H1 (cell line): ENCODE results near the gene YWHAG. TPM values are rescaled to one million over a fixed set of nuclear protein-coding genes. Genes with fewer than 3 reads are reported as not detected.

Source experiments
- CTCF ChIA-PET: fragments of 300-600 bp; sonication (Branson Sonifier 250); formaldehyde crosslinking; loops from one replicate; lab custom pipeline; 2021; ENCODE audit not compliant: partially characterized antibody; lab: Charles Lee
- POLR2A ChIA-PET: fragments of 300-600 bp; sonication (Branson Sonifier 250); formaldehyde crosslinking; loops from one replicate; lab custom pipeline; 2021; ENCODE audit warnings: inconsistent platforms; ENCODE audit not compliant: partially characterized antibody; lab: Charles Lee
- DNase-seq, 2 experiments: peaks; one replicate each; pipeline versions ENCODE4 v3.0.0 to v3.0.0-alpha.2; 2010 to 2022; ENCODE audit warnings: low spot score in 2 of 2, low read depth in 1 of 2, mixed read lengths in 1 of 2
- FAIRE-seq: peaks from 2 replicates; lab custom pipeline; 2011; peaks lifted over from hg19 to GRCh38; lab: Jason Lieb, UNC
- H2AFZ ChIP-seq: 2 replicates; pipeline ENCODE4 v1.8.1; 2012; ENCODE audit warnings: low read length, inconsistent platforms
- H2AK5ac ChIP-seq: 2 replicates; pipeline ENCODE4 v1.6.1; 2013; ENCODE audit warnings: low read depth, low read length
- H2BK120ac ChIP-seq: replicated peaks from 2 replicates; pipeline ENCODE3; 2013; ENCODE audit warnings: low read depth, low read length, inconsistent platforms
- H2BK12ac ChIP-seq: 2 replicates; pipeline ENCODE4 v1.6.1; 2013; ENCODE audit warnings: low read depth, low read length
- H2BK15ac ChIP-seq: 2 replicates; pipeline ENCODE4 v1.6.1; 2013; ENCODE audit warnings: low read length
- H2BK20ac ChIP-seq: 2 replicates; pipeline ENCODE4 v1.6.1; 2013; ENCODE audit warnings: low read length
- H2BK5ac ChIP-seq: 2 replicates; pipeline ENCODE4 v1.6.1; 2013; ENCODE audit warnings: low read depth, low read length
- H3K14ac ChIP-seq: 2 replicates; pipeline ENCODE4 v1.6.1; 2013; ENCODE audit warnings: inconsistent platforms; ENCODE audit not compliant: insufficient read length
- H3K18ac ChIP-seq: 2 replicates; pipeline ENCODE4 v1.6.1; 2013; ENCODE audit warnings: low read length; ENCODE audit errors: extremely low read depth
- H3K23ac ChIP-seq: 2 replicates; pipeline ENCODE4 v1.6.1; 2013; ENCODE audit warnings: inconsistent platforms; ENCODE audit not compliant: insufficient read length
- H3K23me2 ChIP-seq: 2 replicates; pipeline ENCODE4 v1.6.1; 2013; ENCODE audit warnings: low read depth, low read length
- H3K27ac ChIP-seq: 2 replicates; pipeline ENCODE4 v1.6.1; 2011; ENCODE audit warnings: low read depth, low read length, inconsistent platforms
- H3K27me3 ChIP-seq, 4 experiments: replicated peaks in 1 of 4; 1 replicate in 1 of 4; 2 replicates in 3 of 4; pipeline versions ENCODE4 v1.6.1 to v1.8.1; 2011 to 2013; ENCODE audit warnings: low read length in 3 of 4, mild to moderate bottlenecking in 3 of 4, inconsistent platforms in 2 of 4, mixed read lengths in 2 of 4, moderate library complexity in 1 of 4; ENCODE audit not compliant: control insufficient read depth in 3 of 4, insufficient read depth in 3 of 4; ENCODE audit errors: extremely low read depth in 1 of 4
- H3K36me3 ChIP-seq, 4 experiments: 2 replicates each; pipeline versions ENCODE4 v1.6.1 to v1.8.1; 2011 to 2013; ENCODE audit warnings: mild to moderate bottlenecking in 4 of 4, low read length in 3 of 4, moderate library complexity in 2 of 4, control low read depth in 1 of 4, inconsistent platforms in 1 of 4; ENCODE audit not compliant: insufficient read depth in 4 of 4, control insufficient read depth in 2 of 4
- H3K4ac ChIP-seq: replicated peaks from 2 replicates; pipeline ENCODE3; 2013; ENCODE audit warnings: low read length, low read depth, mixed read lengths, inconsistent platforms; ENCODE audit not compliant: insufficient read length
- H3K4me1 ChIP-seq, 4 experiments: replicated peaks in 1 of 4; 1 replicate in 1 of 4; 2 replicates in 3 of 4; pipeline versions ENCODE4 v1.6.1 to v1.8.1; 2011 to 2013; ENCODE audit warnings: low read length in 3 of 4, inconsistent platforms in 2 of 4, mixed read lengths in 1 of 4; ENCODE audit not compliant: insufficient read depth in 4 of 4, control insufficient read depth in 3 of 4
- H3K4me2 ChIP-seq, 2 experiments: 2 replicates each; pipeline versions ENCODE4 v1.6.1 to v1.8.1; 2011 to 2013; ENCODE audit warnings: low read depth in 2 of 2, low read length in 2 of 2, control low read depth in 1 of 2, inconsistent platforms in 1 of 2, mild to moderate bottlenecking in 1 of 2; ENCODE audit not compliant: insufficient read depth in 1 of 2
- H3K4me3 ChIP-seq, 4 experiments: fragments of 200-600, 300-600 bp in 1 of 4; sonication (generic), shearing (Covaris generic), sonication (Bioruptor Twin) in 1 of 4; 2 replicates each; pipeline versions ENCODE4 v1.5.1 to v1.8.1; 2011 to 2016; ENCODE audit warnings: low read length in 4 of 4, low read depth in 3 of 4, control low read depth in 2 of 4, inconsistent platforms in 2 of 4, mild to moderate bottlenecking in 2 of 4, mixed read lengths in 1 of 4, moderate library complexity in 1 of 4; ENCODE audit not compliant: insufficient read depth in 2 of 4; ENCODE audit errors: extremely low read depth in 1 of 4
- H3K56ac ChIP-seq: replicated peaks from 2 replicates; pipeline ENCODE3; 2013; ENCODE audit warnings: low read depth, mild to moderate bottlenecking, mixed read lengths, low read length, inconsistent platforms; ENCODE audit not compliant: insufficient read length
- H3K79me1 ChIP-seq: 2 replicates; pipeline ENCODE4 v1.6.1; 2013; ENCODE audit warnings: low read depth, low read length, control low read depth
- H3K79me2 ChIP-seq, 2 experiments: 2 replicates each; pipeline versions ENCODE4 v1.6.1 to v1.8.1; 2012 to 2013; ENCODE audit warnings: low read length in 2 of 2, mild to moderate bottlenecking in 2 of 2, inconsistent platforms in 1 of 2; ENCODE audit not compliant: insufficient read depth in 2 of 2, control insufficient read depth in 1 of 2
- H3K9ac ChIP-seq, 4 experiments: replicated peaks in 1 of 4; 1 replicate in 1 of 4; 2 replicates in 3 of 4; pipeline versions ENCODE4 v1.6.1 to v1.8.1; 2011 to 2013; ENCODE audit warnings: low read depth in 3 of 4, low read length in 3 of 4, control low read depth in 2 of 4, mild to moderate bottlenecking in 2 of 4, moderate library complexity in 2 of 4, inconsistent platforms in 1 of 4; ENCODE audit errors: extremely low read depth in 1 of 4
- H3K9me3 ChIP-seq, 2 experiments: 2 replicates each; pipeline versions ENCODE4 v1.6.1 to v1.8.1; 2012 to 2013; ENCODE audit warnings: mild to moderate bottlenecking in 2 of 2, moderate library complexity in 2 of 2, control low read depth in 1 of 2, inconsistent platforms in 1 of 2, low read depth in 1 of 2, low read length in 1 of 2, mixed read lengths in 1 of 2; ENCODE audit not compliant: insufficient read depth in 2 of 2
- H4K20me1 ChIP-seq, 2 experiments: replicated peaks in 1 of 2; 2 replicates each; pipeline versions ENCODE3 to v1.8.1; 2011 to 2013; ENCODE audit warnings: inconsistent platforms in 2 of 2, low read length in 2 of 2, mild to moderate bottlenecking in 1 of 2; ENCODE audit not compliant: insufficient read depth in 2 of 2, control insufficient read depth in 1 of 2
- H4K5ac ChIP-seq: 2 replicates; pipeline ENCODE4 v1.6.1; 2013; ENCODE audit warnings: low read length, low read depth, mixed read lengths, inconsistent platforms; ENCODE audit not compliant: insufficient read length
- H4K8ac ChIP-seq: 2 replicates; pipeline ENCODE4 v1.8.0; 2013; ENCODE audit warnings: mild to moderate bottlenecking, moderate library complexity, low read length, inconsistent platforms; ENCODE audit not compliant: insufficient read depth; ENCODE audit errors: extremely low read depth
- H4K91ac ChIP-seq: replicated peaks from 2 replicates; pipeline ENCODE3; 2013; ENCODE audit warnings: low read length, mixed read lengths, inconsistent platforms; ENCODE audit not compliant: insufficient read length
- ASH2L ChIP-seq: fragments of 200-600, 300-600 bp; sonication (generic); IDR thresholded peaks from one replicate; pipeline ENCODE4 v1.7.1; 2017; ENCODE audit warnings: low read length
- CBX8 ChIP-seq: fragments of 300-800, 300-1000 bp; sonication (generic); IDR thresholded peaks from 2 replicates; pipeline ENCODE4 v1.7.1; 2016; ENCODE audit warnings: low read depth, low read length, borderline replicate concordance
- EP300 ChIP-seq, 2 experiments: IDR thresholded peaks; 1 replicate in 1 of 2; 2 replicates in 1 of 2; pipeline ENCODE4 v1.6.1; 2011 to 2012; ENCODE audit warnings: low read depth in 2 of 2, low read length in 2 of 2, mild to moderate bottlenecking in 2 of 2, borderline replicate concordance in 1 of 2, inconsistent platforms in 1 of 2, moderate library complexity in 1 of 2
- FOSL1 ChIP-seq: IDR thresholded peaks from 2 replicates; pipeline ENCODE4 v1.6.1; 2011; ENCODE audit warnings: mild to moderate bottlenecking, low read depth, low read length, moderate library complexity; ENCODE audit not compliant: insufficient read depth
- HDAC6 ChIP-seq: IDR thresholded peaks from one replicate; pipeline ENCODE4 v1.7.1; 2012; ENCODE audit warnings: low read depth, mild to moderate bottlenecking, inconsistent platforms, low read length, moderate library complexity
- KDM1A ChIP-seq: fragments of 200-600, 300-600 bp; sonication (generic); IDR thresholded peaks from 2 replicates; pipeline ENCODE4 v1.7.1; 2016; ENCODE audit warnings: mild to moderate bottlenecking, low read length, borderline replicate concordance
- MAFK ChIP-seq: IDR thresholded peaks from 2 replicates; pipeline ENCODE4 v1.6.1; 2012; ENCODE audit warnings: low read depth, mild to moderate bottlenecking, improper control_type of control experiment, low read length
- POLR2A ChIP-seq, 2 experiments: IDR thresholded peaks; 1 replicate in 1 of 2; 2 replicates in 1 of 2; pipeline ENCODE4 v1.6.1; 2011; ENCODE audit warnings: low read depth in 2 of 2, low read length in 2 of 2, mild to moderate bottlenecking in 2 of 2; ENCODE audit errors: control extremely low read depth in 1 of 2
- POLR2AphosphoS5 ChIP-seq: IDR thresholded peaks from 2 replicates; pipeline ENCODE4 v1.6.1; 2011; ENCODE audit warnings: low read depth, low read length
- RXRA ChIP-seq: IDR thresholded peaks from 2 replicates; pipeline ENCODE4 v1.6.1; 2011; ENCODE audit warnings: low read depth, mild to moderate bottlenecking, low read length, moderate library complexity; ENCODE audit not compliant: insufficient read depth
- SP2 ChIP-seq: IDR thresholded peaks from 2 replicates; pipeline ENCODE4 v1.6.1; 2012; ENCODE audit warnings: mild to moderate bottlenecking, low read length, inconsistent platforms
- SRF ChIP-seq: IDR thresholded peaks from 2 replicates; pipeline ENCODE4 v1.6.1; 2011; ENCODE audit warnings: mild to moderate bottlenecking, low read depth, low read length, moderate library complexity
- SUZ12 ChIP-seq: fragments of 200-600 bp; sonication (generic); IDR thresholded peaks from 2 replicates; pipeline ENCODE4 v1.6.1; 2012; ENCODE audit warnings: mild to moderate bottlenecking, inconsistent platforms, low read length, moderate library complexity, mixed read lengths
- TAF7 ChIP-seq: optimal IDR thresholded peaks from 2 replicates; pipeline ENCODE3; 2011; ENCODE audit warnings: low read depth, mild to moderate bottlenecking, inconsistent platforms, low read length, moderate library complexity, borderline replicate concordance
- TCF12 ChIP-seq: IDR thresholded peaks from 2 replicates; pipeline ENCODE4 v1.6.1; 2011; ENCODE audit warnings: low read depth, mild to moderate bottlenecking, low read length
- WGBS, 2 experiments: shearing (Covaris generic) in 1 of 2; methylation state at CpG; one replicate each; pipeline versions ENCODE4 v1.1.6 to v1.1.7; 2013 to 2015; ENCODE audit warnings: low lambda C conversion rate in 2 of 2, mixed read lengths in 2 of 2, inconsistent platforms in 1 of 2, low coverage in 1 of 2, missing lambda C conversion rate in 1 of 2; ENCODE audit not compliant: insufficient replicate concordance in 2 of 2, insufficient coverage in 1 of 2, insufficient read length in 1 of 2; ENCODE audit errors: extremely low coverage in 1 of 2, missing lambda C conversion rate in 1 of 2; 5-methylcytosine and 5-hydroxymethylcytosine counted together
- polyA plus RNA-seq, 7 experiments: library from polyadenylated mRNA; depleted of rRNA in 3 of 7; stranded (reverse) in 5 of 7; unstranded in 2 of 7; fragments of >200 nt in 5 of 7; fragments of 200-250 nt in 2 of 7; gene quantifications; 1 replicate in 5 of 7; 2 replicates in 1 of 7; 4 replicates in 1 of 7; pipeline versions ENCODE4 v1.2.1 to v1.2.3, GENCODE V29; 2011 to 2013; ENCODE audit warnings: missing spikeins in 2 of 7, mixed read lengths in 2 of 7
- total RNA-seq: library from RNA; stranded (reverse); fragmentation: NEBNext Ultra II Directional; extraction: Animal tissue kit (Norgen Biotek cat#: 25700); gene quantifications from 2 replicates; pipeline ENCODE4 v1.2.1, GENCODE V29; 2021

The YWHAG gene
- total and polyA plus RNA-seq, 2 of the 8 experiments (the other 6 are each of a cell fraction or from before 2014, with no cell fraction given): 57.2 to 241 TPM

DNA sequence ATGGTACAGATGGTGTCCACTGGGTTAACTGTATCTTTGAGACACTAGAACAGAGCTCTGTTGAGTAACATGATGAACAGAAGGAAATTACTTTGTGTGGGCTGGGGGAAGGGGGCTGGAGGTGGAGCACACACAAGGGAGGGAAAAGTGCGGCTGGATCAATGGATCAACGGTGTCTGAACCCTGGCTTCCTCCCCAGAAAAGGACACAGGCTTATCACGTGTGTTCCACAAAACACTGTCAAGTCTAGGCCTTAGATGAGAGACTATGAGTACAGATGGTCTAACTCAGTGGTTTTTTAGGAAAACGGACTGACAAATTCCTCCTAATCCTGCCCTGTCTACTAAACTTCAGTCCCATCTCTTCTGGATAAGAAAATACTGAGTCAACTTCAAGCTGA is 28.5 kb downstream of the YWHAG start:
- H2BK5ac ChIP-seq: no peak overlapping the region
- no peaks in the 10 kb centered on the region for H3K23me2 ChIP-seq
- H3K4me2 ChIP-seq: no peak overlapping the region
- H3K27ac ChIP-seq: no peak overlapping the region
- CTCF ChIA-PET: interaction anchor here (0.9 to 2.2 kb wide), 7 partner anchors 8 to 152 kb away, joined by 3 to 5 read pairs (median 3); no protein-coding TSS in a partner anchor
- no peak overlapping the region for H2AK5ac ChIP-seq
- H3K79me1 ChIP-seq: peaks cover 7% of the 10 kb centered on the region
- POLR2A ChIA-PET: interaction anchor here (1.8 to 15.6 kb wide), 4 partner anchors 8 to 24 kb away, joined by 9 to 249 read pairs (median 12); partner anchors contain the start of gene YWHAG
- H3K23ac ChIP-seq: no peak overlapping the region
- no peak overlapping the region for H2AFZ ChIP-seq
- no peak for DNase-seq
- H4K20me1 ChIP-seq: peaks cover 40 to 43% of the 10 kb centered on the region in 2 experiments
- no peak overlapping the region for H3K4me3 ChIP-seq
- H3K9ac ChIP-seq: no peak overlapping the region; a peak in 1 of 7 replicates
- H3K9me3 ChIP-seq: no peaks in the 10 kb centered on the region
- peaks cover 0 to 4% (median under 1%) of the 10 kb centered on the region in 4 experiments; a peak in 2 of 7 replicates for H3K4me1 ChIP-seq
- no peaks in the 10 kb centered on the region for H3K27me3 ChIP-seq
- H2BK120ac ChIP-seq: no peak overlapping the region
- no peak overlapping the region for H3K4ac ChIP-seq
- no peak overlapping the region for H2BK12ac ChIP-seq
- no peak overlapping the region for H3K18ac ChIP-seq
- H2BK15ac ChIP-seq: no peak overlapping the region
- FAIRE-seq: no peak
- no peak overlapping the region for H4K91ac ChIP-seq
- H3K56ac ChIP-seq: no peak overlapping the region
- 89% methylated on average over 4 of the region's 4 CpGs; no CpG with 5 or more reads in 1 of the 2 experiments for WGBS, 2 experiments
- peaks cover 11 to 87% of the 10 kb centered on the region in 2 experiments for H3K79me2 ChIP-seq
- no peak overlapping the region for H2BK20ac ChIP-seq
- H3K36me3 ChIP-seq: peaks cover 22 to 58% (median 46%) of the 10 kb centered on the region in 4 experiments
- no peak overlapping the region for H4K5ac ChIP-seq
- H3K14ac ChIP-seq: no peak overlapping the region
- no peak overlapping the region for H4K8ac ChIP-seq
- TF ChIP-seq KDM1A (no peak), SRF (no peak), EP300 (IDR thresholded peaks at IDR 0.05; ENCODE audit: borderline replicate concordance in 1 of 2, low read depth in 2 of 2, low read length in 2 of 2) (no peak), FOSL1 (no peak), RXRA (no peak), POLR2A (IDR thresholded peaks at IDR 0.05; ENCODE audit: control extremely low read depth in 1 of 2, low read depth in 2 of 2, low read length in 2 of 2) (peak in 1 of 2 experiments; percentile 8; a peak in 1 of 3 replicates), TAF7 (no peak), ASH2L (no peak), SP2 (no peak), CBX8 (no peak), POLR2AphosphoS5 (0 out of 2 replicates have a peak, but pooled peaks have one; percentile 21), HDAC6 (no peak), SUZ12 (no peak), TCF12 (no peak), MAFK (no peak)
